Endothelial cell of umbilical vein (primary cell): ENCODE measurements around the gene GPR82. TPM values are rescaled to one million over a fixed set of nuclear protein-coding genes. Genes with fewer than 3 reads are reported as not detected.

Experiments
- BruUV-seq: library from RNA; stranded (reverse); fragments of 400-500 nt; replicated peaks from 2 replicates; lab custom pipeline; 2021; lab: Mats Ljungman, UMichigan
- CTCF ChIA-PET: fragments of 300-600, 350-600 bp; sonication (Branson Sonifier 250); formaldehyde crosslinking; loops from one replicate; lab custom pipeline; 2021; ENCODE audit warnings: antibody characterized with exemption, inconsistent platforms; lab: Charles Lee
- POLR2A ChIA-PET: fragments of 300-600, 350-600 bp; sonication (Branson Sonifier 250); formaldehyde crosslinking; loops from one replicate; lab custom pipeline; 2021; ENCODE audit warnings: antibody characterized with exemption, inconsistent platforms; lab: Charles Lee
- DNase-seq: peaks from one replicate; pipeline ENCODE4 v3.0.0-alpha.2; 2011; ENCODE audit warnings: low read depth, low spot score
- FAIRE-seq: peaks from 2 replicates; lab custom pipeline; 2011; peaks lifted over from hg19 to GRCh38; lab: Jason Lieb, UNC
- H2AFZ ChIP-seq: 2 replicates; pipeline ENCODE4 v1.6.0; 2012; ENCODE audit warnings: low read depth, low read length, control low read depth, inconsistent platforms
- H3K27ac ChIP-seq: 2 replicates; pipeline ENCODE4 v1.5.1; 2011; ENCODE audit warnings: low read depth, mild to moderate bottlenecking, control low read depth, low read length, moderate library complexity; ENCODE audit not compliant: insufficient read depth
- H3K27me3 ChIP-seq, 2 experiments: 2 replicates each; pipeline versions ENCODE4 v1.6.0 to v1.6.1; 2011; ENCODE audit warnings: low read length in 2 of 2, mixed read lengths in 1 of 2; ENCODE audit not compliant: control insufficient read depth in 2 of 2, insufficient read depth in 2 of 2
- H3K36me3 ChIP-seq, 2 experiments: 2 replicates in 1 of 2; 3 replicates in 1 of 2; pipeline ENCODE4 v1.5.1; 2011; ENCODE audit warnings: low read length in 2 of 2, mild to moderate bottlenecking in 1 of 2, moderate library complexity in 1 of 2; ENCODE audit not compliant: control insufficient read depth in 2 of 2, insufficient read depth in 2 of 2; ENCODE audit errors: extremely low read depth in 1 of 2
- H3K4me1 ChIP-seq: 3 replicates; pipeline ENCODE4 v1.5.1; 2011; ENCODE audit warnings: mild to moderate bottlenecking, low read length; ENCODE audit not compliant: control insufficient read depth, insufficient read depth; ENCODE audit errors: extremely low read depth
- H3K4me2 ChIP-seq: 2 replicates; pipeline ENCODE4 v1.6.1; 2011; ENCODE audit warnings: low read length, control low read depth, mixed read lengths; ENCODE audit not compliant: insufficient read depth
- H3K4me3 ChIP-seq, 3 experiments: fragments of 200-600 bp in 1 of 3; sonication (generic), shearing (Covaris generic) in 1 of 3; replicated peaks in 1 of 3; 2 replicates each; pipeline ENCODE4 v1.5.1; 2011 to 2016; ENCODE audit warnings: control low read depth in 3 of 3, low read length in 3 of 3, mild to moderate bottlenecking in 2 of 3, inconsistent platforms in 1 of 3, low read depth in 1 of 3, moderate library complexity in 1 of 3; ENCODE audit not compliant: insufficient read depth in 1 of 3
- H3K79me2 ChIP-seq: 2 replicates; pipeline ENCODE4 v1.6.0; 2012; ENCODE audit warnings: low read length, inconsistent platforms; ENCODE audit not compliant: control insufficient read depth, insufficient read depth
- H3K9ac ChIP-seq: replicated peaks from 2 replicates; pipeline ENCODE3; 2011; ENCODE audit warnings: low read length, control low read depth; ENCODE audit not compliant: insufficient read depth; ENCODE audit errors: extremely low read depth
- H3K9me1 ChIP-seq: replicated peaks from 3 replicates; pipeline ENCODE4 v1.6.0; 2011; ENCODE audit warnings: mild to moderate bottlenecking, low read length; ENCODE audit not compliant: control insufficient read depth, insufficient read depth; ENCODE audit errors: extremely low read depth
- H3K9me3 ChIP-seq: replicated peaks from 2 replicates; pipeline ENCODE4 v1.5.1; 2012; ENCODE audit warnings: low read length, inconsistent platforms; ENCODE audit not compliant: control insufficient read depth, insufficient read depth
- H4K20me1 ChIP-seq: replicated peaks from 2 replicates; pipeline ENCODE3; 2011; ENCODE audit warnings: mild to moderate bottlenecking, low read length; ENCODE audit not compliant: control insufficient read depth, insufficient read depth; ENCODE audit errors: extremely low read depth
- EZH2 ChIP-seq: IDR thresholded peaks from 2 replicates; pipeline ENCODE4 v1.6.1; 2012; ENCODE audit warnings: borderline replicate concordance, low read depth, mild to moderate bottlenecking, moderate library complexity, low read length, inconsistent platforms; ENCODE audit not compliant: severe bottlenecking
- FOS ChIP-seq: IDR thresholded peaks from 2 replicates; pipeline ENCODE4 v1.6.1; 2011; ENCODE audit warnings: mild to moderate bottlenecking, low read length, moderate library complexity, borderline replicate concordance; ENCODE audit not compliant: insufficient read depth
- GATA2 ChIP-seq: IDR thresholded peaks from 2 replicates; pipeline ENCODE4 v1.7.0; 2011; ENCODE audit warnings: low read depth, mild to moderate bottlenecking, moderate library complexity, mixed read lengths, low read length; ENCODE audit not compliant: insufficient read length, insufficient read depth
- JUN ChIP-seq: IDR thresholded peaks from 2 replicates; pipeline ENCODE4 v1.6.1; 2011; ENCODE audit warnings: borderline replicate concordance, low read depth; ENCODE audit not compliant: insufficient read length, insufficient read depth
- MYC ChIP-seq: IDR thresholded peaks from one replicate; pipeline ENCODE4 v1.6.1; 2011; ENCODE audit warnings: mild to moderate bottlenecking, low read depth, low read length
- POLR2A ChIP-seq: IDR thresholded peaks from 2 replicates; pipeline ENCODE4 v1.6.1; 2012; ENCODE audit warnings: low read depth, mild to moderate bottlenecking, control low read depth, low read length
- POLR2AphosphoS5 ChIP-seq: IDR thresholded peaks from 2 replicates; pipeline ENCODE4 v1.6.1; 2012; ENCODE audit warnings: low read depth, mild to moderate bottlenecking, control low read depth, low read length, moderate library complexity; ENCODE audit not compliant: insufficient read depth
- dilution Hi-C: fragments of 300-500 bp; cut with MboI; formaldehyde crosslinking; loops from one replicate; pipeline ENCODE4 v1.15.0; 2019; ENCODE audit warnings: low sequenced_read_pairs; ENCODE audit not compliant: extremely low pct_ligation_motif_present
- intact Hi-C: fragments of 100-400 bp; cut with micrococcal nuclease; formaldehyde crosslinking; loops from one replicate; pipeline ENCODE4 v1.10.0; 2022
- polyA plus RNA-seq, 4 experiments: library from polyadenylated mRNA; depleted of rRNA in 3 of 4; stranded (reverse) in 3 of 4; unstranded in 1 of 4; fragments of >200 nt; gene quantifications; 2 replicates each; pipeline versions ENCODE4 v1.2.1 to v1.2.3, GENCODE V29; 2011 to 2012; ENCODE audit warnings: missing spikeins in 1 of 4
- total RNA-seq: library from RNA; stranded (reverse); gene quantifications from 2 replicates; pipeline ENCODE4 v1.2.3, GENCODE V29; 2021
- TF ChIP-seq, protein P1 (sequence below), 2 donors: IDR thresholded peaks; 1 replicate in 1 of 2; 2 replicates in 1 of 2; pipeline ENCODE4 v1.5.1; 2011; ENCODE audit warnings: low read length in 2 of 2, mild to moderate bottlenecking in 2 of 2, moderate library complexity in 2 of 2, control low read depth in 1 of 2, inconsistent platforms in 1 of 2, low read depth in 1 of 2; ENCODE audit not compliant: insufficient read depth in 1 of 2; ENCODE audit errors: extremely low read depth in 1 of 2
- TF ChIP-seq, protein P2 (sequence below): IDR thresholded peaks from 2 replicates; pipeline ENCODE4 v1.6.1; 2011; ENCODE audit not compliant: insufficient read depth, insufficient read length

The GPR82 gene
- total and polyA plus RNA-seq, 2 donors (not counting 3 experiments of a cell fraction or from before 2014, with no cell fraction given) = not detected

DNA sequence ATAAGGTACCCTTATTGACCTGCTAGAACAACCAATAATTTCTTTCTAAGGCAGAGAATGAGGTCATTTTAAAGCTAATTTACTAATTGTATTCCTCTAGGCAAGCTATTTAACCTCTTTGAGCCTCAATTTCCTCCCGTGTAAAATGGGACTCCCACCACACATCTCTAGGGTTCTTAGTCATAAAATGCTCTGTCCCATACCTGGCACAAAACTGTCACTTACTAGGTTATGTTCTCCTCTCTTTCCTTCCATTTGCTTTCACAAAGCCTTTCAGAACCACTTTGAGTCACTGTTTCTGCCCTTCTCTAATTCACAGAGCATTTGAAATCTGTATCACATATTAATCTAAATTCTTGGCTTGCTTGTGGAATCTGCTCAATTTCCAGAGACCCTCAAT, 2.4 kb upstream of the GPR82 start:
- Histone ChIP-seq H3K79me2 (no peaks in the 10 kb centered on the region), H4K20me1 (no peaks in the 10 kb centered on the region), H3K36me3 (no peaks in the 10 kb centered on the region), H3K9ac (no peak overlapping the region), H3K27ac (no peak overlapping the region), H3K4me1 (no peaks in the 10 kb centered on the region), H3K27me3 (no peaks in the 10 kb centered on the region), H3K9me3 (no peaks in the 10 kb centered on the region), H3K4me2 (no peak overlapping the region), H2AFZ (no peak overlapping the region), H3K4me3 (no peak overlapping the region), H3K9me1 (no peaks in the 10 kb centered on the region)
- dilution Hi-C loops (no loop called here), intact Hi-C loops (no loop called here)
- no peak for FAIRE-seq
- no TSS peak for BruUV-seq
- TF ChIP-seq, protein P1, sequence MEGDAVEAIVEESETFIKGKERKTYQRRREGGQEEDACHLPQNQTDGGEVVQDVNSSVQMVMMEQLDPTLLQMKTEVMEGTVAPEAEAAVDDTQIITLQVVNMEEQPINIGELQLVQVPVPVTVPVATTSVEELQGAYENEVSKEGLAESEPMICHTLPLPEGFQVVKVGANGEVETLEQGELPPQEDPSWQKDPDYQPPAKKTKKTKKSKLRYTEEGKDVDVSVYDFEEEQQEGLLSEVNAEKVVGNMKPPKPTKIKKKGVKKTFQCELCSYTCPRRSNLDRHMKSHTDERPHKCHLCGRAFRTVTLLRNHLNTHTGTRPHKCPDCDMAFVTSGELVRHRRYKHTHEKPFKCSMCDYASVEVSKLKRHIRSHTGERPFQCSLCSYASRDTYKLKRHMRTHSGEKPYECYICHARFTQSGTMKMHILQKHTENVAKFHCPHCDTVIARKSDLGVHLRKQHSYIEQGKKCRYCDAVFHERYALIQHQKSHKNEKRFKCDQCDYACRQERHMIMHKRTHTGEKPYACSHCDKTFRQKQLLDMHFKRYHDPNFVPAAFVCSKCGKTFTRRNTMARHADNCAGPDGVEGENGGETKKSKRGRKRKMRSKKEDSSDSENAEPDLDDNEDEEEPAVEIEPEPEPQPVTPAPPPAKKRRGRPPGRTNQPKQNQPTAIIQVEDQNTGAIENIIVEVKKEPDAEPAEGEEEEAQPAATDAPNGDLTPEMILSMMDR (IDR thresholded peaks at IDR 0.05; ENCODE audit: extremely low read depth in 1 of 2, insufficient read depth in 1 of 2, low read depth in 1 of 2, low read length in 2 of 2) = no peak
- TF ChIP-seq MYC (no peak), POLR2AphosphoS5 (no peak), POLR2A (no peak), FOS (no peak), GATA2 (no peak), JUN (no peak), EZH2 (no peak)
- TF ChIP-seq, protein P2, sequence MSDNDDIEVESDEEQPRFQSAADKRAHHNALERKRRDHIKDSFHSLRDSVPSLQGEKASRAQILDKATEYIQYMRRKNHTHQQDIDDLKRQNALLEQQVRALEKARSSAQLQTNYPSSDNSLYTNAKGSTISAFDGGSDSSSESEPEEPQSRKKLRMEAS = no peak
- ChIA-PET CTCF (no interaction called here), POLR2A (no interaction called here)
- no peak for DNase-seq
